Measurements from ENCODE around the gene GJB6.

Gene GJB6

GRCh38 chr13:20188667-20189553 lies 43.2 kb downstream of the GJB6 start:
- DNase-seq (ENCODE audit: low read depth) = no peak
- no peak for TF ChIP-seq CTCF (conservative IDR thresholded peaks at IDR 0.05; ENCODE audit: control insufficient read depth, insufficient read depth, low read depth, low read length)
- no peak overlapping the region for H3K4me3 ChIP-seq (ENCODE audit: control insufficient read depth, low read depth, low read length)

DNA sequence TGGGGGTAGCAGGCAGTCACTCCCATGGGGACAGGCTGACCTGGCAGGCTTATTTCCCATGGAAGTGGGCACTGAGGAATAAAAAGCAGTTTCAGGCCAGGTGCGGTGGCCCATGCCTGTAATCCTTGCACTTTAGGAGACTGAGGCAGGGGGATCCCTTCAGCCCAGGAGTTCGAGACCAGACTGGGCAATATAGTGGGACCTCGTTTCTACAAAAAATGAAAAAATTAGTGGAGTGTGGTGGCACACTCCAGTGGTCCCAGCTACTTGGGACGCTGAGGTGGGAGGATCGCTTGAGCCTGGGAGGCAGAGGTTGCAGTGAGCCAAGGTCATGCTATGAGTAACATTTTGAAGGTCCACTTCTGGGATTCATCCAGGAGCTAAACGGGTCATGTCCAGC lies 45.3 kb downstream of the GJB6 start:
- no peak for TF ChIP-seq CTCF (conservative IDR thresholded peaks at IDR 0.05; ENCODE audit: control insufficient read depth, insufficient read depth, low read depth, low read length)
- no peak for DNase-seq (ENCODE audit: low read depth)
- H3K4me3 ChIP-seq (ENCODE audit: control insufficient read depth, low read depth, low read length) = no peak overlapping the region

DNA sequence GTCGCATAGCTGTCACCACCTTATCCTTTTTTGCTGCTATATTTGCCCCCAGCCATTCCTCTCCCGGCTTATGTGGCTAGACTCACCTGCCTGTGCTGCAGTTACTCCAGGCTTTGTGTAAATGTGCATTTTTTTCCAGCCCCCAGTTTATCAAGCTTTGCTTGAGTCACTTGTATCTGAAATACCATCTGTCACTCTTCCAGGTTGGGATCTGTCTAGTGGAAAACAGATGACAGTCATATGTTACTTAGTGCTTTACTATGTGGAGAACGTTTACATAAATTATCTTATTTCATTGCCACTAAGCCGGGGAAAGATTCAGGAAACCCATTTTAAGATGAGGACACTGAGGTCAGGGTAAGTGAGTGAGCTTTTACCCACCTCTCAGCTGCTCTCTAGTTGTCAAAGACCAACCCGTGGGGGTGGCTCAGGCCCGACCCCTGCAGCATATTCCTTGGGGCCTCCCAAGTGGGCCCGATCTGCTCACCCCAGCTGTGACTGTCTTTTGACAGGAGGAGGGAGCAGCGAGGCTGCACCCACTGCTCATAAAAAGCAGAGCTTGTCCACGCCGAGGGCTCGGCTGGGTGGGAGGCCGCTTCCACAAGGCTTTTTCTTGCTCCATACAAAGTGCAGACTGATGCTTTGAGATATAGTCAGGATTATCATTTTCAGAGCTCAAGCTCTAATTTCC lies 46.6 kb downstream of the GJB6 start:
- no peak for TF ChIP-seq CTCF (conservative IDR thresholded peaks at IDR 0.05; ENCODE audit: control insufficient read depth, insufficient read depth, low read depth, low read length)
- no peak overlapping the region for H3K4me3 ChIP-seq (ENCODE audit: control insufficient read depth, low read depth, low read length)
- no peak for DNase-seq (ENCODE audit: low read depth)

DNA sequence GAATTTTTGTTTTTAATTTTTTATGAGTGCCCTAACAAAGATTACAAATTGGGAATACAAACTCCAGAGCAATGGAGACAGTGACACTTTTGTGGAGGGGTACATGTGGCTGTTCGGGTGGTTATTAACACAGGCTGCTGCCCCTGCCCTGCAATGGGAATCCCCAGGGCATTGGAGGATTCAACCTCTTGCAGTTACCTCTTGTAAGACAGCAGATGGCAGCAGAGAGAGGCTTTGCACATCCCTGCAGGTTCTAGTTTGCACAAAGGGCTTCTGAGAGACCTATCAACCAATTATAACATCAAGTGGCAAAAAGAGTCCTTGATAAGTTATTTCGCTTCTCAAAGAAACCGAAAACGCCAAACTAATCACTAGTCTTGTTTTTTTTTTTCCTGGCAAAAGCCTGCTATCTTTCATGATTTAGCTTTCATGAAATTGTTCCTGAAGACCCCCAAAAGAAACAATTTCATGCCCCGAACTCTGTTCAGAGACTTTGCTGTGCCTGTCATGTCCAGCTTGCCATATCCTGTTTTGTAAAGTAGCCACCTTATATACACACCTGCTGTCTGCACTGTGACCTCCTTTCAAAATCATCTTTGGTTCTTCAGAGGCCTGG lies 49.8 kb downstream of the GJB6 start:
- peak; percentile 80 for DNase-seq (ENCODE audit: low read depth)
- TF ChIP-seq CTCF (conservative IDR thresholded peaks at IDR 0.05; ENCODE audit: control insufficient read depth, insufficient read depth, low read depth, low read length) = peak; percentile 95

DNA sequence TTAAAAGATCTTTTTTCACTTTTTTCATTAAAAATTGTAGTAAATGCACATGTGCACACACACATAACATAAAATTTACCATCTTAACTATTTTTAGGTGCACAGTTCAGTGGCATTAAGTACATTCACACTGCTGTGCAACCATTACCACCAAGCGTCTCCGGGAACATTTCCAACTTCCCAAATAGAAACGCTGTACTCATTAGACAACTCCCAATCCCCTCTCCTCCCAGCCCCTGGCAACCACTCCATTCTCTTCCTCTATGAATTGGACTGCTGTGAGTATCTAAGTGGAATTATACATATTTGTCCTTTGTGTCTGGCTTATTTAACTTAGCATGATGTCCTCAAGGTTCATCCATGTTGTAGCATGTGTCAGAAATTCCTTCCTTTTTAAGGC lies 50.9 kb downstream of the GJB6 start:
- no peak for TF ChIP-seq CTCF (conservative IDR thresholded peaks at IDR 0.05; ENCODE audit: control insufficient read depth, insufficient read depth, low read depth, low read length)
- no peak overlapping the region for H3K4me3 ChIP-seq (ENCODE audit: control insufficient read depth, low read depth, low read length)
- no peak for DNase-seq (ENCODE audit: low read depth)

More for the DNA sequence above, 49.8 kb downstream of the GJB6 start:
- no peak overlapping the region for H3K4me3 ChIP-seq (ENCODE audit: control insufficient read depth, low read depth, low read length)

DNA sequence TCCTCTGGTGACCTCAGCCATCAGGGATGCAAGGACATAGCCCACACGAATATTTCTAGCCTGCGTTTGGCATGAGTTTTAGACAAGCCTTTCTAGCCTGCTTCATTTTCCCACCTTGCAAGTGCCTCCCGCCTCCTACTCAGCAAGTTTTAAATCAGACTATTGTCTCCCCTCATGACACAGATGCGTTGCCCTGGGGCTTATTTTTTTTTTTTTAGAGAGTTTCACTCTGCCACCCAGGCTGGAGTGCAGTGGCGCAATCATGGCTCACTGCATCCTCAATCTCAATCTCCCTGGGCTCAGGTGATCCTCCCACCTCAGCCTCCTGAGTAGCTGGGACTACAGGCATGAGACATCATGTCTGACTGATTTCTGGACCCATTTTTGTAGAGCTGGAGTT lies 54.0 kb downstream of the GJB6 start:
- no peak for TF ChIP-seq CTCF (conservative IDR thresholded peaks at IDR 0.05; ENCODE audit: control insufficient read depth, insufficient read depth, low read depth, low read length)
- H3K4me3 ChIP-seq (ENCODE audit: control insufficient read depth, low read depth, low read length) = no peak overlapping the region
- DNase-seq (ENCODE audit: low read depth) = no peak

Measured in fibroblast of mammary gland (primary cell).